NCI-H2081 (cell line): Measurements from ENCODE around the gene MTCH1.
"Not testable (repeated sequence)": the region's sequence is repeated elsewhere in the genome, so short reads cannot be mapped to it uniquely, and the experiment has no call there.

Experiments
- DNase-seq, 2 experiments: peaks; one replicate each; lab custom pipeline; 2025; lab: John Stamatoyannopoulos, UW

Gene MTCH1

DNA sequence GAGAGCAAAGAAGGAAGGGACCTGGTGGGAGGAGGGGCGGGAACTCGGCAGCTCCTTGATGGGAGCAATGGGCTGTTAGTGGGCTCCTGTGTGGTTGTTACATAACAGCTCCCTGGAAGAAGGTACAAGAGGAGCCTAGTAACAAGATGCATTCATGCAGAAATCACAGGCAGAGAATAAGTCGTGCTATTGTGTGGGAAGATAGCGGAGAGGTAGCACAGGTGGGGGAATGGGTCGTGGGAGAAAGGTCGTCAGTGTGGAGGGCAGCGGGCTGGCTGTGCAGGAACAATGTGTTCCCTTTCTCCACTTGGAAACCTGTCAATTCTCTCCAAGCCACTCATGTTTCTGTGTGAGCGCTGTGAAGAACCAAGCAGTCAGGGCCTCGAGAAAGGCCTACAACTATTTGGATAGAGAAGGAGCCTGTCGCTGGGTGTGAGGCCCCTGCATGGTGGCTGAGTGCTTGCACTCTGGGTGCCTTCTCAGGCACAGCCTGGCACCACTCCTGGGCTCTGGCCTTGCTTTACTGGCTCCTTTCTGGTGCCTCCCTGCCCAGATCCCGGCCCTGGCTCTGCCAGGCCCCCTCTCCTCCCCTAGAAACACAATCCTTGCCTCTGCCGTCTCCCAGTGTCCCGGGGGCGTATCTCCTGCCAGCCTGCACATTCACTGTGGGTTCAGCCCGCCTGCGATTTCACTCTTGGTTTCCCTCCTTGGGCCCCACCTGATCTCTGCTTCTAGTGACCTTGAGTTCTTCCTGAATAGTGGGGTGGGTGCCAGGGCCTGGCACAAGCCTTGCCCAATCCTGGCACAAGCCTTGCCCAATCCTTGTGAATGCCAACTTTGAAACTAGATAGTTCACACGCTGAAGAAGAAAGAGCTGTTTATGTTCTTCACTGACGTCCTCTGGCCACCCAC lies 12.1 kb upstream of the MTCH1 start:
- DNase-seq, result no peak

GRCh38 chr6:36990401-36990800 lies 4.4 kb upstream of the MTCH1 start:
- DNase-seq, result not testable (repeated sequence)

DNA sequence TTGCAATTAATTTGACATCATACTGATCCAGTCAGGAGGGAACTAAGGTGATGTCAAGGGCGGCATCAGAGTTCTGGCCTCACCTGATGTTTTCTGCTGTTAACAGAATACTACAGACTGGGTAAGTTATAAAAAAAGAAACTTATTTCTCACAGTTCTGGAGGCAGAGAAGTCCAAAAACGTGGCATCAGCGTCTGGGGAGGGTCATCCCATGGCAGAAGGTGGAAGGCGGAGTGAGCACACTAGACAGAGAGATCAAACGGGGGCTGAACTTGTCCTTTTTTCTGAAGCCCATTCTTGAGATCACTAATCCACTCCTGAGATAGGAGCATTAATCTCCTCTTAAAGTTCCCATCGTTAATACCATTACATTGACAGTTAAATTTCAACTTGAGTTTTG lies 3.3 kb upstream of the MTCH1 start:
- DNase-seq, result no peak

DNA sequence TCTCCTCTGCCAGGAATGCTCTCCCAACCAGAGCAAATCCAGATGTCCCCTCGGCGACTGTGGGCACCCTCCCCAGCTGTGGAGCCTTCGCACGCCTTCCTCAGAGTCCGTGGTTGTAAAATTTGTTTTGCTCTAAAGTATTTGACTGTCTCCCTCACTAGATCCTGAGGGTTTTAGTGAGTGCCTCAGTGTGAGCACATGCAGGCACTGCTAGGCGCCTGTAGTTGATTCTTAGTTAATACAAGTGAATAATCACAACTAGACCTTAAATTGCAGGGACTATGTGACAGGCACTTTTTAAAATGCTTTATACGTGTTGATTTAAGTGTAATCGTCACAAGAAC lies 680 bp upstream of the MTCH1 start:
- DNase-seq, result no peak

- DNase-seq, result no peak
Observed at GRCh38 chr6:36985417-36985807, 584 bp downstream of the MTCH1 start.

DNA sequence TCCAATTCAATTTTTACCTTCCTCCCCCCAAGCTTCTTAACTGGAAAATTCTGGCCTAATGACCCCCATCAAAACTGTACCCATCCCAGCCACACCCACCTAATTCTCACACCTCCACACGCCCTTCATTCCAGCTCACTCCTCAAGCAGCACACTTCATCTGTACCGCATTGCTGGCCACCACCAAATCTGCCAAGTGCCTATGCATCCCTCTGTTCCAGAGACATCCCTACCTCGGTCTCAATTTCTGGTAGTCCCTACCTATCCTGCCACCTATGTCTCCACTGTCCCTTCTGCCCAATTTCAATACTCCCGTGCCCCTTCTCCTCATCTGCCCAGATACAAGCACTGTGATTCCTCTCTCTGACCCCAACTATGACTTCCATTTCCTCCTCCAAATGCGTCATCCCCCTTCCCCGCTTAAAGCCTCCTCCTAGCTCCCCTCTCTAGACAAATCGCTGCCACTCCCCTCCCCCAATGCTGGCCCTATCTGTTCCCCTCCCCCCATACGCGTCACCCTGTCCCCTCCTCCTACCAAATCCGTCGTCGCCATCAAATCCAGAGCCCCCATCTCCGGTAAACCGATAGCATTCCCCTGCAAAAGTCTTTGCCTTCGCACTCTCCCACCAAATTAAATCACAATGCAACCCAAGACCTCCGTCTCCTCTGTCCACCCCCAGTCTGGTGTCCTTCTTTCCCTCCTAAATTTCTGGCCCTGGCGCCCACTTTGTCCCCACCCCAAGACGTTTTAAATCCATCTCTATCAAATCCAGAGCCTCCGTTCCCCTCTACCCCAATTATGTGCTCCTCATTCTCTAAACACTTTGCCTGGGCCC lies 1.2 kb downstream of the MTCH1 start:
- DNase-seq, result peak; percentile 7 to 22

DNA sequence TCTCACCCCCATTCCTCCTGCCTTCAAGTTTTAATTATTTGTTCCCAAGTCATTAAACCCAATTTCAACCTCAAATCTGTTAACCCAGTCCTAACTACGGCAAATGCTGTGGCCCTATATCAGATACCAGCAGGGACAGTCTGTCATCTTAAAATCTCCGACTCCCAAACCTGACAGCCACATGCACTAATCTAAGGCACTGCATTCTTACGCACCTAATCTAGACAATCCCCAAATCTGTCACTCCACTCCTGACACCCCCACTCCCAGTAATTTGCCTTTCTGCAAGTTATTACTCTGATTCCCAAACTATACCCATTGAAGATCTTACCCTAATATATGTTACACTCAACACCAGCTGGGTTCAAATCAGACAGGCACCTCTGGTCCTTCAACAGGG lies 2.5 kb downstream of the MTCH1 start:
- no peak for DNase-seq

DNA sequence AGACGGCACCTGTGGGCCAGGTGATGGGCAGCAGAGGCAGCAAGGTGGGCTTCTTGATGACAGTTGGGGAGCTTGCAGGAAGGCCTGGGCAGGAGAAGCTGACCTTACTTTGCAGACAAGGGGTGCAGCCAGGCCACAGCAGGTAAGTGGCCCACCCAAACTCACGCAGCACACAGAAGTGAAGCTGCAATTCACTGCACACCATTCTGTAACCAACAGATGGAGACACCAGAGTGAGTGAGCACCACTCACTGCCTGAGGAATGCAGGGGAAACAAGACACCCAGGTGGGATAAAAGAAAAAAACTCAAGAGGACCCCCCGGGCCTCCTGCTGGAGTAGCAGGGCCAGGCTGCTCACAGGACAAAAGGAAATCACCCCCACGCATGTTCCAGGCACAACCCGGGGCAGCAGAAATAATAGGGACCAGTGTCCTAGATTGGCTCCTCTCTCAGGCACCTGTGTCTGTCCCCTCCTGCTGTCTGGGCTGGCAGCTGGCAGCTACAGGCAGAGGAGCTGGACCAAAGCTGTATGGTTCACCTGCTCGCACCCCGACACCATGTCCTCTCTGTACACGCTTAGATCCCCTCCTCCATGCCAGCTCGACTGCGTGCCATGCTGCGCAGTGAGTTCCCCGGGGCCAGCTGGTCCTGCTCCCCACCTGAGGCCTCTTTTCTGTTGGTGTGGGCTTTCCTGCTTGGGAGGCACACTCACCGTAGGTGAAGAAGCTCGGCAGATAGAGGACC lies 4.9 kb downstream of the MTCH1 start:
- peak; percentile 18 to 52 for DNase-seq

DNA sequence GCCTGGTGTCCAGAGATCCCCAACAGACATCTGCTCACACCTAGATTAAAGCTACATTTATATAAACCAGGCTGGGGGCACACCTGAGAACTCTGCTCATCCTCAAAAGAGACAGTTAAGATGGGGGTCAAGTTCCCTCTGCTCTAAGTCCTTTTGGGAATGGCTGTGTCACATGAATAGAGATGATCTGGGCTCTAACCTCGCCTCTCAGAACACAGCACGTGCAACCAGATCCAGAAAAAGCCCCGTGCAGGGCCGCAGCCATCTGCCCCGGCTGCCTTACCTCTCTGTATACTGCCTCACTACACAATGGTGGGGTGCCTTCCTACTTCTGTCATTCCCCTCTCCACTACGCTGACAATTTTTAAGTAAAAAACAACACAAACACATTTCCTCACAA lies 5.9 kb downstream of the MTCH1 start:
- no peak for DNase-seq

DNA sequence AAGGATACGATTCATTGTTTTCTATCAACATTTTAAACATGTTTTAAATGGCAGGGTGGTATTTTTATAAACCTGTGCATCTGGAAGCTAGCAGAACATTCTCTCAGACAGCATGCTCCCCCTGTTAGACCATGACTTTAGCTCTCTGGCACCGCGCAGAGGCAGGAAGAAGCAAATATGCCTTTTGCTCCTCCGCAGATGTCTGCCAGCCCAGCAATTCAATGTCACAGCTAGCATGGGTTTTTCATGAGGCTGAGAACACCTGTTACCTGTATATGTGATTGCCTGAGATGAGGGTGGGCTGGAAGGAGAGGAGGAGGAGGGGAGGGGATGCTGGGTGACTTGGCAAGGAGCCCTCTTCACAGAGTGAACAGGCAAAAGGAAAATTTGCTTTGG lies 6.7 kb downstream of the MTCH1 start:
- peak; percentile 63 to 80 for DNase-seq

DNA sequence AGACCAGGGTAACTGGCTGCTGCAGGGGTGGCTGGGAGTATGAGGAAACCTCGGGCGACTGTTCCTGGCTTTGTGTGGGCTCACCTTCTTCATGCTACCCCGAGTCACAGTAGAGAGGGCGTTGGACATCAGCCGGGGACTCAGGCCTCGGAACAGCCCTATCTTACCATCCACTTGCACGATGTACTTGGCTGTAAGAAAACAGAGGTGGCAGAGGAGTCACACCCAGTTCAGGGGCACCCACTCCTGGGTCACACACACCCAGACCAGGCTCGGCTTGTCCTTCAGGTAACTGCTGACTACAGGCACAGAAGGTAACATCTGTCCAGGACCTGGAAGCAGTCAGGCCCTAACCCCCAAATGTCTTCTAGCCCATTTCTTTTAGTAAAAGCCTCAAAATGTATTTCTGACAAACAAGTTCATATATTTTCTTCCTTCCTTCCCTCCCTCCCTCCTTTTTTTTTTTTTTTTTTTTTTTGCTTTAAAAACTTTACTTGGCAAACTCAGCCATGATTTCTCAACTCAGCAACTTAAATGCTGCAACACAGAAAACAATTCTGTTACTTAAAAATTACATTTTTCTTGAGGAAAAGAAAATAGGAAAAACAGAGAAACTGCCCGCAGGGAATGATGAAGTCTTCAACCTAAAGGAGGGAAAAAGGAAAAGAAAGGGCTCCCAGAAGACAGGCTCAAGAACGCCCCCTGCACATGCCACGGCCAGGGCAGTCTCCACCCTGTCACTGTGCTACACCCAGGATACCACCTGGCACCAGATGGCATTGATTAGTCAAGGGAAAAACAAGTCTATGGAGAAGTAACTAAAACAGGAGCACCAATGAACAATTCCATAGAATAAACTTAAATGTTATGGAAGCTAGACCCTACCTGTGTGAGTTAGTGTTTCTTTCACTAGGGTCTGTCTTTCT lies 7.3 kb downstream of the MTCH1 start:
- no peak for DNase-seq

DNA sequence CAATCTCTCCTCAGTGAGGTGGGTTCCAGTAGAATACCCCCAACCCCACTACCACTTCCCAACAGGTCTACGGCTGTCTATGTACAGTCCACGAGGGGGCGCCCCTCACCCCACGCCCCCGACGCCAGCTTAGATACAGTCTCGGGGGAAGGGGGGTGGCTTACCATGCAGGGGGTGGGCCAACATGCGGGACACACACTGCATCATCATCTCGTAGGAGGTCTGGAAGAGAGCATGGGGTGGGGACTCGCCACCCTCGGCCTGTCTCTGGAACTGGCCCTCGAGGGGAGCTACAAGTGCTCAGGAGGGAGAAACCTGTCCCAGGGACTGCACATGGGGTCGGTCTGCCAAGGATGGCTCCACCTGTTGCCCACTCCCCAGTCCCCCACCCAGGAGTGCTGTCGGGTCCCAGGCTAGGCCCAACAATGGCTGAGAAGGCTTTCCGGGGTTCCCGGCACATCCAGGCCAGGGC lies 8.5 kb downstream of the MTCH1 start:
- DNase-seq, result no peak

DNA sequence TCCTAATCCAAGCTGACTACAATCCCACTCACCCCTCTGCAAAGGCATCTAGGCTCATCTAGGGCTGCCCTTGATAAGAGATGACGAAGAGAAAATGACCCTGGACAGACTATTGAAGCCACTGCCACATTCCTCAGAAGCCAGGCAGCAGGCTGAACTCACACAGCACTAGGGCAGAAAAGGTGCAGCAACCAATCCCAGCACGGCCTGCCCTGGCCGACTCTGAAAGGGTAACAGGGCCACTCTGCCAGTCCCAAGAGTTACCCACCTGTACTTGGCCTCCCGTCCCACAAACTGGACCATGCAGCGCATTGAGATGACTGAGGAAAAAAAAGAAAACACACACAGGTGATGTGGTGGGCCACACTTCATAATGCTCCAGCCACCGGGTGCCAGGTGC lies 9.1 kb downstream of the MTCH1 start:
- DNase-seq, result no peak

GRCh38 chr6:36976509-36976908 lies 9.5 kb downstream of the MTCH1 start:
- no peak for DNase-seq

- no peak for DNase-seq
Observed at GRCh38 chr6:36976007-36976264, 10.1 kb downstream of the MTCH1 start.

GRCh38 chr6:36975231-36976006 lies 10.6 kb downstream of the MTCH1 start:
- DNase-seq, result no peak

DNA sequence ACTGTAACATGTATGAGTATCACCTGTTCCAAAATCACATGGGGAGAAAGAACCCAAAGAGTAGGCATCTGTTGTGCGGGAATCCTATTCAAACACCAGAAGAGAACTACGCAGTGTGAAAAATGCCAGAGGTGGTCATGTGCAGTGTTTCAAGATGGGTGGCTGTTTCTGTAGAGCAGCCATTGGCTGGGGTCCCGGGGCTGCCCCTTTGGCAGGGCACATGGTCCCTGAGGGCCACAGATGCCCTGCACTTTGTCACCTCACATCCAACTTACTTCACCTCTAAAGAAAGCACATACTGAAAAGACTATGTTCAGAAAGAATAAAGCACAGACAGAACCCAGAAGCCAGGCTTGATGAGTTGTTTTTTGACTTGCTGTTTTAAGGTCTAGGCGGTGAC lies 12.3 kb downstream of the MTCH1 start:
- DNase-seq, result no peak

DNA sequence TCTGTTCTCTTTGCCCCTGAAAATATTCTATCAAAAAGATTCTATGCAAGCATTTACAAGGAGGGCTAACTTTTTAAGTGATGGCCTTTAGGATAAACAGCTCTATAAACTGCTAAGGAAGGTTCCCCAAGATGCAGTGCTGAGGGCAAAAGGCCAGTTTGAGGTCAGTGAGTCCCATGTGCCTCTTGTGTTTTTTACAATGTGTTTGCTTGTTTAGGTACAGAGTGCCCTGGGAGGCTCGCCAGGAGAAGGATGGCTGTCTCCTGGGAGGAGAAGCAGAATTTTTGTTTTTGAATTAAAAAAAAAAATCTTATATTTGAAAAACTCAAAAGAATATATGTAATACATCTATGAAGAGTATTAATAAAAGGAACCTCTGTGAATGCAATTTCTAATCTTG lies 12.8 kb downstream of the MTCH1 start:
- no peak for DNase-seq

GRCh38 chr6:36971921-36972673 lies 13.9 kb downstream of the MTCH1 start:
- no peak for DNase-seq
